Keratinocyte (primary cell): ENCODE results near the gene HPCAL1. TPM values are rescaled to one million over a fixed set of nuclear protein-coding genes. Genes with fewer than 3 reads are reported as not detected.

Experiments used
- DNase-seq: peaks from one replicate; pipeline ENCODE4 v3.0.0-alpha.2; 2011; ENCODE audit warnings: low read depth, missing footprints, low spot score
- FAIRE-seq: peaks from 2 replicates; lab custom pipeline; 2011; peaks lifted over from hg19 to GRCh38; lab: Jason Lieb, UNC
- H2AFZ ChIP-seq: 2 replicates; pipeline ENCODE4 v1.6.0; 2012; ENCODE audit warnings: low read length, control low read depth, inconsistent platforms; ENCODE audit not compliant: control insufficient read depth
- H3K27ac ChIP-seq: 2 replicates; pipeline ENCODE4 v1.5.1; 2011; ENCODE audit warnings: low read length; ENCODE audit not compliant: control insufficient read depth, insufficient read depth
- H3K27me3 ChIP-seq: 3 replicates; pipeline ENCODE4 v1.6.0; 2011; ENCODE audit warnings: low read length; ENCODE audit not compliant: control insufficient read depth, insufficient read depth; ENCODE audit errors: extremely low read depth
- H3K36me3 ChIP-seq, 2 experiments: 2 replicates in 1 of 2; 3 replicates in 1 of 2; pipeline ENCODE4 v1.5.1; 2011; ENCODE audit warnings: low read length in 2 of 2, mild to moderate bottlenecking in 1 of 2; ENCODE audit not compliant: control insufficient read depth in 2 of 2, insufficient read depth in 2 of 2; ENCODE audit errors: extremely low read depth in 1 of 2
- H3K4me1 ChIP-seq: 3 replicates; pipeline ENCODE4 v1.5.1; 2011; ENCODE audit warnings: low read length; ENCODE audit not compliant: control insufficient read depth, insufficient read depth; ENCODE audit errors: extremely low read depth
- H3K4me2 ChIP-seq: 3 replicates; pipeline ENCODE4 v1.6.0; 2011; ENCODE audit warnings: low read depth, low read length; ENCODE audit not compliant: control insufficient read depth, insufficient read depth; ENCODE audit errors: extremely low read depth
- H3K4me3 ChIP-seq, 3 experiments: fragments of 200-600 bp in 1 of 3; sonication (generic) in 1 of 3; 2 replicates in 2 of 3; 3 replicates in 1 of 3; pipeline ENCODE4 v1.5.1; 2011 to 2016; ENCODE audit warnings: low read length in 3 of 3, mild to moderate bottlenecking in 3 of 3, control low read depth in 2 of 3, inconsistent platforms in 1 of 3, low read depth in 1 of 3, mixed read lengths in 1 of 3, mixed run types in 1 of 3, moderate library complexity in 1 of 3; ENCODE audit not compliant: control insufficient read depth in 2 of 3, insufficient read depth in 2 of 3; ENCODE audit errors: extremely low read depth in 1 of 3
- H3K79me2 ChIP-seq: 2 replicates; pipeline ENCODE4 v1.6.0; 2012; ENCODE audit warnings: low read length; ENCODE audit not compliant: control insufficient read depth, insufficient read depth
- H3K9ac ChIP-seq: 3 replicates; pipeline ENCODE4 v1.6.0; 2011; ENCODE audit warnings: low read length; ENCODE audit not compliant: control insufficient read depth, insufficient read depth; ENCODE audit errors: extremely low read depth
- H3K9me1 ChIP-seq: 3 replicates; pipeline ENCODE4 v1.6.0; 2011; ENCODE audit warnings: low read length; ENCODE audit not compliant: control insufficient read depth, insufficient read depth; ENCODE audit errors: extremely low read depth
- H3K9me3 ChIP-seq: 2 replicates; pipeline ENCODE4 v1.5.1; 2012; ENCODE audit warnings: low read depth, low read length; ENCODE audit not compliant: control insufficient read depth
- H4K20me1 ChIP-seq: 3 replicates; pipeline ENCODE4 v1.6.0; 2011; ENCODE audit warnings: low read length; ENCODE audit not compliant: control insufficient read depth, insufficient read depth; ENCODE audit errors: extremely low read depth
- EZH2 ChIP-seq: IDR thresholded peaks from one replicate; pipeline ENCODE4 v1.6.1; 2012; ENCODE audit warnings: inconsistent platforms, mild to moderate bottlenecking, low read length, moderate library complexity
- dilution Hi-C: fragments of 300-500 bp; cut with MboI; formaldehyde crosslinking; loops from one replicate; pipeline ENCODE4 v1.7.0; 2020; ENCODE audit warnings: low sequenced_read_pairs; ENCODE audit not compliant: extremely low pct_ligation_motif_present
- polyA plus RNA-seq, 5 experiments: library from polyadenylated mRNA; depleted of rRNA in 3 of 5; stranded (reverse) in 3 of 5; stranded (forward) in 1 of 5; unstranded in 1 of 5; fragments of >200 nt; gene quantifications; 1 replicate in 1 of 5; 2 replicates in 3 of 5; 3 replicates in 1 of 5; pipeline versions ENCODE4 v1.2.1 to v1.2.3, GENCODE V29; 2011 to 2012; ENCODE audit warnings: missing spikeins in 2 of 5, low read depth in 1 of 5, low replicate concordance in 1 of 5
- TF ChIP-seq, protein P1 (sequence below), 3 experiments: IDR thresholded peaks in 1 of 3; conservative IDR thresholded peaks in 1 of 3; optimal IDR thresholded peaks in 1 of 3; 2 replicates in 2 of 3; 3 replicates in 1 of 3; pipeline versions ENCODE3 to v1.5.1; 2011; ENCODE audit warnings: low read length in 3 of 3, mild to moderate bottlenecking in 3 of 3, moderate library complexity in 2 of 3, control low read depth in 1 of 3, inconsistent platforms in 1 of 3; ENCODE audit not compliant: insufficient read depth in 2 of 3; ENCODE audit errors: extremely low read depth in 1 of 3

HPCAL1 gene
- polyA plus RNA-seq, 1 donor (not counting 4 experiments of a cell fraction or from before 2014, with no cell fraction given), result 18.0 TPM

DNA sequence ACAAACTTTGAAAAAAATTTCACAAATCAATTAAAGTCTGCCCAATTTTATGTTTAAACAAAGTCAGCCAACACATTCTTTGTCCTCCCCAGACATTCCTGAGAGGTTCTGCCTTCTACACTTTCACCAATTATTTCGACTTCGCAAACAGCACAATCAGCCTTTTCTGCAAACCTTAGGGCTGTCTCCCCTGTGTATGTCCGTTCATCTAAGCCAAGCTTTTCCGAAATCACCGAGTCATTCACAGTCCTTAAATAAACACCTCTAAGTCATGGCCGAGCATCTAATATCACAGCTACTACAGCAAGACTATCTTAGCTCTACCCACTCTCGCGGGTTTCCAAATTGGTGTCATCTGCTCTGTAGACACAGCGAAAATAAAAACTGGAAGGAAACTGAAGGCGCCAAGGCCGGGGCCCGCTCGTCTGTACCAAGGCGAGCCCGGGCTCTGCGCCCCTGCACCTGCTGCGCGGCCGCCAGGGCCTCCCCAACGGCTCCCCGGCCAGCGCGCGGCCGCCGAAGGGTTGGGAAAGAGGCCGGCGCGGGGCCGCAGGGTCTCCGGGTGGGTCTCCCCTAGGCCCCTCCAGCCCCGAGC, 144.7 kb downstream of the HPCAL1 start:
- peaks cover 23% of the 10 kb centered on the region for H3K4me1 ChIP-seq
- no peak for DNase-seq
- peaks cover 2% of the 10 kb centered on the region for H3K9me1 ChIP-seq
- peaks cover 14 to 29% of the 10 kb centered on the region in 2 experiments for H3K36me3 ChIP-seq
- H2AFZ ChIP-seq, result no peak overlapping the region
- H4K20me1 ChIP-seq, result peaks cover 14% of the 10 kb centered on the region
- peak overlapping the region; percentile 72 for H3K4me2 ChIP-seq
- H3K79me2 ChIP-seq, result peaks cover 19% of the 10 kb centered on the region
- peak overlapping the region; percentile 45 for H3K27ac ChIP-seq
- no peaks in the 10 kb centered on the region for H3K9me3 ChIP-seq
- peak overlapping the region; percentile 67 for H3K9ac ChIP-seq
- no peak for TF ChIP-seq EZH2
- TF ChIP-seq, protein P1, sequence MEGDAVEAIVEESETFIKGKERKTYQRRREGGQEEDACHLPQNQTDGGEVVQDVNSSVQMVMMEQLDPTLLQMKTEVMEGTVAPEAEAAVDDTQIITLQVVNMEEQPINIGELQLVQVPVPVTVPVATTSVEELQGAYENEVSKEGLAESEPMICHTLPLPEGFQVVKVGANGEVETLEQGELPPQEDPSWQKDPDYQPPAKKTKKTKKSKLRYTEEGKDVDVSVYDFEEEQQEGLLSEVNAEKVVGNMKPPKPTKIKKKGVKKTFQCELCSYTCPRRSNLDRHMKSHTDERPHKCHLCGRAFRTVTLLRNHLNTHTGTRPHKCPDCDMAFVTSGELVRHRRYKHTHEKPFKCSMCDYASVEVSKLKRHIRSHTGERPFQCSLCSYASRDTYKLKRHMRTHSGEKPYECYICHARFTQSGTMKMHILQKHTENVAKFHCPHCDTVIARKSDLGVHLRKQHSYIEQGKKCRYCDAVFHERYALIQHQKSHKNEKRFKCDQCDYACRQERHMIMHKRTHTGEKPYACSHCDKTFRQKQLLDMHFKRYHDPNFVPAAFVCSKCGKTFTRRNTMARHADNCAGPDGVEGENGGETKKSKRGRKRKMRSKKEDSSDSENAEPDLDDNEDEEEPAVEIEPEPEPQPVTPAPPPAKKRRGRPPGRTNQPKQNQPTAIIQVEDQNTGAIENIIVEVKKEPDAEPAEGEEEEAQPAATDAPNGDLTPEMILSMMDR (optimal IDR thresholded peaks at IDR 0.05 in 1 of 3, IDR thresholded peaks at IDR 0.05 in 1 of 3, conservative IDR thresholded peaks at IDR 0.05 in 1 of 3; ENCODE audit: extremely low read depth in 1 of 3, insufficient read depth in 2 of 3, low read length in 3 of 3), result no peak
- H3K4me3 ChIP-seq, result peak overlapping the region; percentile 40 to 72 (median 52)
- dilution Hi-C loops, result no loop called here
- no peak for FAIRE-seq
- H3K27me3 ChIP-seq, result no peaks in the 10 kb centered on the region

DNA sequence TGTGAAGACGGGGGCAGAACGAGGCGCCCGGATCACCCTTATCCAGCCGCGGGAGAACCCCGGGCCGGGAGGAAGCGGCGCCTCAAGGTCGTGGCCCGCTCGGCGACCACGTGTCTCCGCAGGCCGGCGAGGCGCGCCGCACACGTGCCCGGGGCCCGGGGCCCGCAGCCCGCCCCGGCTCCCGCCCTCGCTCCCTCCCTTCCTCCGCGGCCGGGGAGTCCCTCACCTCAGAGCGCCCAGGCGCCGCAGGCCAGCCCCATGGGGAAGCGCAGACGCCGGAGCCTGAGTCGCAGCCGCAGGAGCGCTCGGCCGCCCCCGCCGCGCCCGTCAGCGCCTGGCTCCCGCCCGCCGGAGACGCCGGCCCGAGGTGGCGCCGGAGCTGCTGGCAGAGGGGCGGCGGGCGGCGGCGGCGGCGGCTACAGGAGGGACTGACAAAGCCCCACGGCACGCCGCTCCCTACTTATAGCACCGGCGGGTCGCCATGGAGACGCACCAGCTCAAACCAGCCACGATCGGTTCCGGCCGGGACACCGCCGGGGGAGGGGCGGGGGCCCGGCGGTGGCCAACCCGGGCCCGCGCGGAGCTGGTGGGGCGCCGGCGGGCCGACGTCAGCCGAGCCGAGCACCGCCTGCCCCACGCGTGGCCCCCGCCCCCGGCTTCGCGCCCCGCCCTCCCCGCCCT, 145.3 kb downstream of the HPCAL1 start, which contains the start of gene ODC1:
TSS of gene ODC1 (minus strand) at position 433 of the 681 bp plus-strand sequence. CDS start 3,295 bp downstream, outside the sequence.
- FAIRE-seq (no peak), DNase-seq (no peak)
- H3K9me3 ChIP-seq, result no peaks in the 10 kb centered on the region
- H3K27ac ChIP-seq, result peak within 1 kb of the TSS; percentile 76
- H3K9me1 ChIP-seq, result peaks cover 2% of the 10 kb centered on the region
- peaks cover 13% of the 10 kb centered on the region for H4K20me1 ChIP-seq
- TF ChIP-seq, protein P1 (optimal IDR thresholded peaks at IDR 0.05 in 1 of 3, IDR thresholded peaks at IDR 0.05 in 1 of 3, conservative IDR thresholded peaks at IDR 0.05 in 1 of 3; ENCODE audit: extremely low read depth in 1 of 3, insufficient read depth in 2 of 3, low read length in 3 of 3), result no peak
- no peak for TF ChIP-seq EZH2
- peaks cover 30% of the 10 kb centered on the region for H3K4me1 ChIP-seq
- H3K27me3 ChIP-seq, result no peaks in the 10 kb centered on the region
- H3K36me3 ChIP-seq, result peaks cover 12 to 24% of the 10 kb centered on the region in 2 experiments
- H3K4me2 ChIP-seq, result peak within 1 kb of the TSS; percentile 72
- H2AFZ ChIP-seq, result peak within 1 kb of the TSS; percentile 50
- dilution Hi-C loops, result no loop called here
- H3K4me3 ChIP-seq, result peak within 1 kb of the TSS; percentile 40 to 72 (median 52)
- peaks cover 19% of the 10 kb centered on the region for H3K79me2 ChIP-seq
- H3K9ac ChIP-seq, result peak within 1 kb of the TSS; percentile 73
